ENCODE data around the gene PTPRD. TPM values are rescaled to one million over a fixed set of nuclear protein-coding genes. Genes with fewer than 3 reads are reported as not detected.

Gene PTPRD
- total and polyA plus RNA-seq, 2 experiments from 2014 or later: 11.5 to 58.0 TPM

- Histone ChIP-seq H3K36me3 (ENCODE audit: insufficient read depth) (no peaks in the 10 kb centered on the region), H3K27me3 (ENCODE audit: insufficient read depth) (no peaks in the 10 kb centered on the region)
- ATAC-seq: no peak
Observed at GRCh38 chr9:8724284-8725018, 1888.4 kb downstream of the PTPRD start.

GRCh38 chr9:8723195-8723594 is 1889.6 kb downstream of the PTPRD start:
- Mint-ChIP-seq H3K4me3 (no peak overlapping the region), H3K27me3 (ENCODE audit: insufficient read depth, low read depth, poor library complexity) (peaks cover 4% of the 10 kb centered on the region), H3K4me1 (peaks cover 18% of the 10 kb centered on the region), H3K36me3 (ENCODE audit: low read depth) (no peaks in the 10 kb centered on the region), H3K9me3 (no peaks in the 10 kb centered on the region), H3K27ac (no peak overlapping the region)
- Histone ChIP-seq H3K79me2 (replicated peaks; ENCODE audit: insufficient read depth) (no peaks in the 10 kb centered on the region), H3K27ac (ENCODE audit: low read depth) (no peak overlapping the region), H3K9me2 (ENCODE audit: insufficient read depth) (no peaks in the 10 kb centered on the region), H3F3A (replicated peaks; ENCODE audit: low read depth) (no peaks in the 10 kb centered on the region), H4K20me1 (replicated peaks; ENCODE audit: insufficient read depth) (0 out of 2 replicates have a peak, but pooled peaks cover 3% of the 10 kb centered on the region), H2AFZ (no peak overlapping the region), H3K36me3 (ENCODE audit: insufficient read depth) (no peaks in the 10 kb centered on the region), H3K4me1 (ENCODE audit: insufficient read depth) (peaks cover 11% of the 10 kb centered on the region), H3K4me2 (no peak overlapping the region), H3K27me3 (ENCODE audit: insufficient read depth) (no peaks in the 10 kb centered on the region), H3K4me3 (no peak overlapping the region)
- TF ChIP-seq NANOG (IDR thresholded peaks at IDR 0.05; ENCODE audit: borderline replicate concordance) (no peak), CREB1 (CRISPR knock-in tag; IDR thresholded peaks at IDR 0.05; ENCODE audit: low read depth) (no peak), CTCF (conservative IDR thresholded peaks at IDR 0.05; ENCODE audit: low read depth in 2 of 2) (no peak), REST (IDR thresholded peaks at IDR 0.05; ENCODE audit: unreplicated experiment) (no peak), STAT1 (IDR thresholded peaks at IDR 0.05; ENCODE audit: unreplicated experiment) (no peak), POLR2AphosphoS5 (IDR thresholded peaks at IDR 0.05; ENCODE audit: low read depth) (no peak), ZNF331 (CRISPR knock-in tag; IDR thresholded peaks at IDR 0.05; ENCODE audit: low read depth) (no peak)
- ATAC-seq (no peak), DNase-seq (ENCODE audit: low spot score) (no peak)

More at GRCh38 chr9:8724284-8725018, 1888.4 kb downstream of the PTPRD start:
- TF ChIP-seq ETS1 (IDR thresholded peaks at IDR 0.05) (no peak), JUNB (IDR thresholded peaks at IDR 0.05; ENCODE audit: unreplicated experiment) (no peak)
- H3K4me1 Mint-ChIP-seq: peaks cover 7% of the 10 kb centered on the region
- no peak overlapping the region for H3K4me2 ChIP-seq
- 0 out of 2 replicates have a peak overlapping the region, but pooled peaks have one; percentile 19 for H3K27ac Mint-ChIP-seq
- H3K36me3 Mint-ChIP-seq (ENCODE audit: low read depth): no peaks in the 10 kb centered on the region
- H3F3A ChIP-seq (replicated peaks; ENCODE audit: low read depth): no peaks in the 10 kb centered on the region
- no peak overlapping the region for H3K27ac ChIP-seq (ENCODE audit: low read depth)
- no peak overlapping the region for H2AFZ ChIP-seq
- H3K4me3 ChIP-seq: no peak overlapping the region
- 0 out of 2 replicates have a peak, but pooled peaks cover 3% of the 10 kb centered on the region for H4K20me1 ChIP-seq (replicated peaks; ENCODE audit: insufficient read depth)
- H3K79me2 ChIP-seq (replicated peaks; ENCODE audit: insufficient read depth): 0 out of 2 replicates have a peak, but pooled peaks cover 2% of the 10 kb centered on the region
- no peaks in the 10 kb centered on the region for H3K9me2 ChIP-seq (ENCODE audit: insufficient read depth)
- no peaks in the 10 kb centered on the region for H3K9me3 Mint-ChIP-seq
- no peaks in the 10 kb centered on the region; the same call in 1 of the 2 replicates for H3K4me1 ChIP-seq (ENCODE audit: insufficient read depth)
- no peak for DNase-seq (ENCODE audit: low spot score)
- H3K27me3 Mint-ChIP-seq (ENCODE audit: insufficient read depth, low read depth, poor library complexity): peaks cover 2% of the 10 kb centered on the region
- no peak overlapping the region for H3K4me3 Mint-ChIP-seq
